Measurements from ENCODE around the gene CMSS1. TPM values are rescaled to one million over a fixed set of nuclear protein-coding genes. Genes with fewer than 3 reads are reported as not detected.

CMSS1 gene
- total RNA-seq, 1 donor from 2014 or later: 41.1 TPM

DNA sequence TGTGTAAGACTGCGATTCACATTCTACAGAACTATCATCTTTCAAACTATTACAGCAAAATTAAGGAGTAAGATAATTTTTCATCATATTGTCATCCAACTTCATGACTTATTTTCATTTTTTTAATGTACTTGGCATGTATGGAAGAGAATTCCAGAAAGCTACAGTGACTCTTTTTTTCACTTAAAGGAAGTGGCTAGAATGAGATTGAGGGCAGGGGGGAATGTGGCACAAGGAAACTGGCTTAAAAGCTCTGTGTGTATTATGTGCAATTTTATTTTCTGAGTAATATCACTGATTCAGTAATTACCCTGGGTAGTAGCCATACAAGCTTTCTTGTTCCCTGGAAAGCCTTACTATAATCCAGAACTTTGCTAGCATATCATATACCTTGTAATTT lies 202.1 kb downstream of the CMSS1 start:
- H3K4me3 Mint-ChIP-seq: no peak overlapping the region
- CTCF ChIA-PET: no interaction called here
- no peak overlapping the region for H3K27ac Mint-ChIP-seq
- H3K36me3 Mint-ChIP-seq (ENCODE audit: low read depth): peaks cover 5% of the 10 kb centered on the region
- intact Hi-C loops (cut with micrococcal nuclease): no loop called here
- TF ChIP-seq, protein P1, sequence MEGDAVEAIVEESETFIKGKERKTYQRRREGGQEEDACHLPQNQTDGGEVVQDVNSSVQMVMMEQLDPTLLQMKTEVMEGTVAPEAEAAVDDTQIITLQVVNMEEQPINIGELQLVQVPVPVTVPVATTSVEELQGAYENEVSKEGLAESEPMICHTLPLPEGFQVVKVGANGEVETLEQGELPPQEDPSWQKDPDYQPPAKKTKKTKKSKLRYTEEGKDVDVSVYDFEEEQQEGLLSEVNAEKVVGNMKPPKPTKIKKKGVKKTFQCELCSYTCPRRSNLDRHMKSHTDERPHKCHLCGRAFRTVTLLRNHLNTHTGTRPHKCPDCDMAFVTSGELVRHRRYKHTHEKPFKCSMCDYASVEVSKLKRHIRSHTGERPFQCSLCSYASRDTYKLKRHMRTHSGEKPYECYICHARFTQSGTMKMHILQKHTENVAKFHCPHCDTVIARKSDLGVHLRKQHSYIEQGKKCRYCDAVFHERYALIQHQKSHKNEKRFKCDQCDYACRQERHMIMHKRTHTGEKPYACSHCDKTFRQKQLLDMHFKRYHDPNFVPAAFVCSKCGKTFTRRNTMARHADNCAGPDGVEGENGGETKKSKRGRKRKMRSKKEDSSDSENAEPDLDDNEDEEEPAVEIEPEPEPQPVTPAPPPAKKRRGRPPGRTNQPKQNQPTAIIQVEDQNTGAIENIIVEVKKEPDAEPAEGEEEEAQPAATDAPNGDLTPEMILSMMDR (IDR thresholded peaks at IDR 0.05): no peak
- no peak for DNase-seq
- no peaks in the 10 kb centered on the region for H3K9me3 Mint-ChIP-seq
- no peak for ATAC-seq (ENCODE audit: low read depth)
- POLR2A ChIA-PET: no interaction called here
- H3K27me3 Mint-ChIP-seq: no peaks in the 10 kb centered on the region
- H3K4me1 Mint-ChIP-seq: peaks cover 1% of the 10 kb centered on the region

DNA sequence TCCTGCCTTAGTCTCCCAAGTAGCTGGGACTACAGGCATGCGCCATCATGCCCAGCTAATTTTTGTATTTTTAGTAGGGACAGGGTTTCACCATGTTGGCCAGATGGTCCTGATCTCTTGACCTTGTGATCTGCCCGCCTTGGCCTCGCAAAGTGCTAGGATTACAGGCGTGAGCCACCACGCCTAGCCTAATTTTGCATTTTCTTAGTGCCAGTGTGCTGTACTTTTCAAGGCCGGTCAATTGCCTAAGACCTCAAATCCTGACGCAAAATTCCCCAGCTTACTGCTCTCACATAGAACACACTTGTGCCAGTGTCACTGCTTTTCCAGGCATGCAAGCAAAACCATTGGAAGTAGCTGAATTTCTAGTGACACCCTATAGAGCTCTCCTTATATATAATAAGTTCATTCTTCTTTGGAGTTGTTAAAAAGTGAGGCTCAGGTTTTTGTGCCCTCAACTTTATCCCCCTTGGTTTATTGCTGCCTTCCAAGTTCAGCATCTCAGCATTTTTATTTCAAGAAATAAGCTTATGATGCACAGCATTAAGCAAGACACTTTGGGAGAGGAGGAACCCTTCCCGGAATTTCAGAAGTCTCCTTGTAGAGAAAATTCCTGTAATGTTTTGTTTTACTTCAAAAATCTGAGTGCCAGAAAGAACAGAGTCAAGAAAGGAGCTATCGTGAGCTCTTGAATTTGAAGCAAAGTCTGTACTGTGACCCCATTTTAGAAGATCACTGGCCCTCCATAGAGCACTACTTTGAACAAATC lies 203.4 kb downstream of the CMSS1 start:
- no peak for ATAC-seq (ENCODE audit: low read depth)
- no peaks in the 10 kb centered on the region for H3K27me3 Mint-ChIP-seq
- H3K9me3 Mint-ChIP-seq: no peaks in the 10 kb centered on the region
- TF ChIP-seq, protein P1 (IDR thresholded peaks at IDR 0.05): no peak
- no peaks in the 10 kb centered on the region for H3K4me1 Mint-ChIP-seq
- H3K4me3 Mint-ChIP-seq: no peak overlapping the region
- ChIA-PET CTCF (interaction anchor here (0.9 kb wide), 1 partner anchor 23 kb away, joined by 3 read pairs; no protein-coding TSS in a partner anchor), POLR2A (no interaction called here)
- intact Hi-C loops (cut with micrococcal nuclease): no loop called here
- no peak overlapping the region for H3K27ac Mint-ChIP-seq
- no peaks in the 10 kb centered on the region for H3K36me3 Mint-ChIP-seq (ENCODE audit: low read depth)
- no peak for DNase-seq

GRCh38 chr3:100022506-100022905 lies 204.8 kb downstream of the CMSS1 start:
- ATAC-seq (ENCODE audit: low read depth): no peak
- POLR2A ChIA-PET: no interaction called here

GRCh38 chr3:100023150-100023549 lies 205.5 kb downstream of the CMSS1 start:
- Mint-ChIP-seq H3K9me3 (no peaks in the 10 kb centered on the region), H3K4me3 (no peak overlapping the region), H3K36me3 (ENCODE audit: low read depth) (no peaks in the 10 kb centered on the region), H3K4me1 (no peaks in the 10 kb centered on the region), H3K27ac (no peak overlapping the region), H3K27me3 (no peaks in the 10 kb centered on the region)
- TF ChIP-seq, protein P1 (IDR thresholded peaks at IDR 0.05): no peak
- intact Hi-C loops (cut with micrococcal nuclease): no loop called here
- POLR2A ChIA-PET: no interaction called here
- CTCF ChIA-PET: no interaction called here
- ATAC-seq (ENCODE audit: low read depth) (no peak), DNase-seq (no peak)

More at GRCh38 chr3:100022506-100022905, 204.8 kb downstream of the CMSS1 start:
- H3K4me1 Mint-ChIP-seq: no peaks in the 10 kb centered on the region
- no peak for DNase-seq
- CTCF ChIA-PET: no interaction called here
- H3K36me3 Mint-ChIP-seq (ENCODE audit: low read depth): no peaks in the 10 kb centered on the region
- intact Hi-C loops (cut with micrococcal nuclease): no loop called here
- no peaks in the 10 kb centered on the region for H3K9me3 Mint-ChIP-seq
- no peak overlapping the region for H3K27ac Mint-ChIP-seq
- H3K27me3 Mint-ChIP-seq: no peaks in the 10 kb centered on the region
- no peak overlapping the region for H3K4me3 Mint-ChIP-seq
- TF ChIP-seq, protein P1 (IDR thresholded peaks at IDR 0.05): no peak

GRCh38 chr3:100023595-100023994 lies 205.9 kb downstream of the CMSS1 start:
- no peak for DNase-seq
- Mint-ChIP-seq H3K36me3 (ENCODE audit: low read depth) (no peaks in the 10 kb centered on the region), H3K9me3 (no peaks in the 10 kb centered on the region), H3K27me3 (no peaks in the 10 kb centered on the region), H3K4me1 (no peaks in the 10 kb centered on the region), H3K27ac (no peak overlapping the region), H3K4me3 (no peak overlapping the region)
- ATAC-seq (ENCODE audit: low read depth): no peak
- intact Hi-C loops (cut with micrococcal nuclease): no loop called here
- ChIA-PET POLR2A (no interaction called here), CTCF (no interaction called here)
- TF ChIP-seq, protein P1 (IDR thresholded peaks at IDR 0.05): no peak

Data from activated B cell treated with CpG ODN at 0.5 μM for 24 hours (primary cell).